ENCODE measurements around the gene SIRT7.
"Not testable (repeated sequence)": the region's sequence is repeated elsewhere in the genome, so short reads cannot be mapped to it uniquely, and the experiment has no call there.

SIRT7 gene

GRCh38 chr17:81954131-81955057 lies 36.4 kb upstream of the SIRT7 start:
- DNase-seq = no peak

GRCh38 chr17:81953443-81953842 lies 35.5 kb upstream of the SIRT7 start:
- not testable (repeated sequence) for DNase-seq

GRCh38 chr17:81952792-81953228 lies 34.8 kb upstream of the SIRT7 start:
- DNase-seq = no peak

- no peak for DNase-seq
Measured at GRCh38 chr17:81951785-81952684, 34.1 kb upstream of the SIRT7 start.

- no peak for DNase-seq
Measured at GRCh38 chr17:81950501-81950900, 32.5 kb upstream of the SIRT7 start.

GRCh38 chr17:81948635-81949378 lies 30.8 kb upstream of the SIRT7 start:
- DNase-seq = no peak

GRCh38 chr17:81947189-81947588 lies 29.2 kb upstream of the SIRT7 start, which contains the start of gene MYADML2:
Gene MYADML2 (minus strand): TSS chr17:81947233. CDS start chr17:81941741, 5,492 bp downstream.
- DNase-seq = no peak

GRCh38 chr17:81944858-81945257 lies 26.9 kb upstream of the SIRT7 start:
- no peak for DNase-seq

GRCh38 chr17:81942167-81942553 lies 24.2 kb upstream of the SIRT7 start:
- DNase-seq = no peak

- no peak for DNase-seq
Measured at GRCh38 chr17:81941484-81942166, 23.6 kb upstream of the SIRT7 start.

GRCh38 chr17:81940538-81941483 lies 22.8 kb upstream of the SIRT7 start:
- DNase-seq = no peak

GRCh38 chr17:81939881-81940385 lies 22.0 kb upstream of the SIRT7 start:
- no peak for DNase-seq

GRCh38 chr17:81939218-81939617 lies 21.2 kb upstream of the SIRT7 start:
- no peak for DNase-seq

- no peak for DNase-seq
Measured at GRCh38 chr17:81935709-81936084, 17.7 kb upstream of the SIRT7 start.

GRCh38 chr17:81934850-81935708 lies 17.1 kb upstream of the SIRT7 start:
- DNase-seq = no peak

- no peak for DNase-seq
Measured at GRCh38 chr17:81934098-81934757, 16.3 kb upstream of the SIRT7 start.

- DNase-seq = no peak
Measured at GRCh38 chr17:81933178-81933699, 15.3 kb upstream of the SIRT7 start.

- DNase-seq = no peak
Measured at GRCh38 chr17:81932333-81932983, 14.5 kb upstream of the SIRT7 start.

Data from fibroblast of upper back skin (primary cell).